ENCODE results near the gene EPHB6.

DNA sequence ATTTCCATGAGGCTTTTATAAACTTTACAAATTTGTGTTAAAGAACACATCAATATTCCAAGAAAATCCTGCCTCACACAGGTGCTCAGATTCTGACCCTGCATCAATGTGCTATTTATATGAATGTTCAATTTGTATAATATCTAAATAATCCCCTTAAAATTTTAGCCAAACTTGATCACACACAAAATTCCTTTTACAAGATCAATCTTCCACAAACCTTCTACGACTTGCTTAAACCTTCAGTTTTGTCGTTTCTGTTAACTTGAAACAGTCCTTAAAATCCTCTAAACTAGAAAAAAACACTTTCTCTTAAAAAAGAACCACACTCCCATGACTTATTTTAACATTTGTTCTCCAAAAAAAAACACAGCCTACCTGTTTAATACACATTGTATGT, 50.9 kb downstream of the EPHB6 start:
- TF ChIP-seq, protein P1, sequence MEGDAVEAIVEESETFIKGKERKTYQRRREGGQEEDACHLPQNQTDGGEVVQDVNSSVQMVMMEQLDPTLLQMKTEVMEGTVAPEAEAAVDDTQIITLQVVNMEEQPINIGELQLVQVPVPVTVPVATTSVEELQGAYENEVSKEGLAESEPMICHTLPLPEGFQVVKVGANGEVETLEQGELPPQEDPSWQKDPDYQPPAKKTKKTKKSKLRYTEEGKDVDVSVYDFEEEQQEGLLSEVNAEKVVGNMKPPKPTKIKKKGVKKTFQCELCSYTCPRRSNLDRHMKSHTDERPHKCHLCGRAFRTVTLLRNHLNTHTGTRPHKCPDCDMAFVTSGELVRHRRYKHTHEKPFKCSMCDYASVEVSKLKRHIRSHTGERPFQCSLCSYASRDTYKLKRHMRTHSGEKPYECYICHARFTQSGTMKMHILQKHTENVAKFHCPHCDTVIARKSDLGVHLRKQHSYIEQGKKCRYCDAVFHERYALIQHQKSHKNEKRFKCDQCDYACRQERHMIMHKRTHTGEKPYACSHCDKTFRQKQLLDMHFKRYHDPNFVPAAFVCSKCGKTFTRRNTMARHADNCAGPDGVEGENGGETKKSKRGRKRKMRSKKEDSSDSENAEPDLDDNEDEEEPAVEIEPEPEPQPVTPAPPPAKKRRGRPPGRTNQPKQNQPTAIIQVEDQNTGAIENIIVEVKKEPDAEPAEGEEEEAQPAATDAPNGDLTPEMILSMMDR (IDR thresholded peaks at IDR 0.05): no peak
- no peak for TF ChIP-seq POLR2A (IDR thresholded peaks at IDR 0.05)
